Brain microvascular endothelial cell (primary cell): ENCODE measurements around the gene PGPEP1.
"Not testable (repeated sequence)": the region's sequence is repeated elsewhere in the genome, so short reads cannot be mapped to it uniquely, and the experiment has no call there.

Experiments used
- DNase-seq: peaks from one replicate; pipeline ENCODE4 v3.0.0-alpha.2; 2020
- H3K27ac ChIP-seq: fragments of 250-450 bp; sonication (Bioruptor Pico); 2 replicates; pipeline ENCODE4 v1.5.1; 2020; ENCODE audit warnings: mild to moderate bottlenecking, moderate library complexity
- H3K27me3 ChIP-seq: fragments of 250-450 bp; sonication (Bioruptor Pico); replicated peaks from 2 replicates; pipeline ENCODE4 v1.5.1; 2020; ENCODE audit warnings: mild to moderate bottlenecking
- H3K36me3 ChIP-seq: fragments of 250-450 bp; sonication (Bioruptor Pico); replicated peaks from 2 replicates; pipeline ENCODE4 v1.5.1; 2020; ENCODE audit warnings: mild to moderate bottlenecking
- H3K4me3 ChIP-seq: 2 replicates; pipeline ENCODE4 v1.5.1; 2011; ENCODE audit warnings: low read depth, mild to moderate bottlenecking, control low read depth, low read length, moderate library complexity
- CTCF ChIP-seq: IDR thresholded peaks from 2 replicates; pipeline ENCODE4 v1.5.1; 2011; ENCODE audit warnings: low read depth, mild to moderate bottlenecking, moderate library complexity, low read length, control low read depth, inconsistent platforms; ENCODE audit errors: missing control alignments
- in situ Hi-C: cut with HindIII; loops from 2 replicates; pipeline ENCODE4 v1.10.0; 2017; ENCODE audit warnings: low sequenced_read_pairs, low pct_ligation_motif_present

PGPEP1 gene

GRCh38 chr19:18399008-18399407, 58.6 kb downstream of the PGPEP1 start:
- Histone ChIP-seq H3K36me3 (no peaks in the 10 kb centered on the region), H3K27me3 (no peaks in the 10 kb centered on the region), H3K4me3 (no peak overlapping the region), H3K27ac (no peak overlapping the region)
- TF ChIP-seq CTCF, result no peak
- no peak for DNase-seq
- in situ Hi-C loops, result no loop called here

- peak; percentile 72 for TF ChIP-seq CTCF
- H3K36me3 ChIP-seq, result no peaks in the 10 kb centered on the region
- in situ Hi-C loops, result no loop called here
- no peaks in the 10 kb centered on the region for H3K27me3 ChIP-seq
- no peak overlapping the region for H3K27ac ChIP-seq
- no peak overlapping the region for H3K4me3 ChIP-seq
- DNase-seq, result peak; percentile 62
Observed at GRCh38 chr19:18401580-18402112, 61.2 kb downstream of the PGPEP1 start.

- in situ Hi-C loops, result not testable (repeated sequence)
Observed at GRCh38 chr19:18402455-18403248, 62.3 kb downstream of the PGPEP1 start.

GRCh38 chr19:18405754-18406153, 65.4 kb downstream of the PGPEP1 start:
- H3K4me3 ChIP-seq, in situ Hi-C loops, H3K27ac ChIP-seq, H3K27me3 ChIP-seq, H3K36me3 ChIP-seq, DNase-seq: not testable (repeated sequence)

More at GRCh38 chr19:18402455-18403248, 62.3 kb downstream of the PGPEP1 start:
- H3K36me3 ChIP-seq, H3K4me3 ChIP-seq, H3K27me3 ChIP-seq, H3K27ac ChIP-seq, DNase-seq: not testable (repeated sequence)

- no peak for DNase-seq
- H3K4me3 ChIP-seq, result no peak overlapping the region
- in situ Hi-C loops, result no loop called here
- no peak for TF ChIP-seq CTCF
- H3K27ac ChIP-seq, result no peak overlapping the region
- H3K36me3 ChIP-seq, result no peaks in the 10 kb centered on the region
- H3K27me3 ChIP-seq, result no peaks in the 10 kb centered on the region
Observed at GRCh38 chr19:18406749-18407148, 66.4 kb downstream of the PGPEP1 start.

GRCh38 chr19:18408053-18408476, 67.7 kb downstream of the PGPEP1 start:
- peak; percentile 64 for TF ChIP-seq CTCF
- H3K27me3 ChIP-seq, result no peaks in the 10 kb centered on the region
- no peak overlapping the region for H3K4me3 ChIP-seq
- in situ Hi-C loops, result no loop called here
- no peaks in the 10 kb centered on the region for H3K36me3 ChIP-seq
- H3K27ac ChIP-seq, result no peak overlapping the region
- no peak for DNase-seq
